MM.1S (cell line): Measurements from ENCODE around the gene CRTAC1.

Source experiments
- CTCF ChIP-seq: fragments of 300-600 bp; sonication (generic); IDR thresholded peaks from 2 replicates; pipeline ENCODE4 v1.5.1; 2016; ENCODE audit warnings: antibody characterized with exemption, low read length, mixed read lengths
- EZH2 ChIP-seq: fragments of 300-600 bp; sonication (generic); optimal IDR thresholded peaks from 2 replicates; pipeline ENCODE3; 2017; ENCODE audit warnings: low read depth, mild to moderate bottlenecking, antibody characterized with exemption, low read length, mixed read lengths
- EZH2phosphoT487 ChIP-seq: fragments of 300-600 bp; sonication (generic); IDR thresholded peaks from 2 replicates; pipeline ENCODE4 v1.6.1; 2018; ENCODE audit warnings: antibody characterized with exemption, low read length

DNA sequence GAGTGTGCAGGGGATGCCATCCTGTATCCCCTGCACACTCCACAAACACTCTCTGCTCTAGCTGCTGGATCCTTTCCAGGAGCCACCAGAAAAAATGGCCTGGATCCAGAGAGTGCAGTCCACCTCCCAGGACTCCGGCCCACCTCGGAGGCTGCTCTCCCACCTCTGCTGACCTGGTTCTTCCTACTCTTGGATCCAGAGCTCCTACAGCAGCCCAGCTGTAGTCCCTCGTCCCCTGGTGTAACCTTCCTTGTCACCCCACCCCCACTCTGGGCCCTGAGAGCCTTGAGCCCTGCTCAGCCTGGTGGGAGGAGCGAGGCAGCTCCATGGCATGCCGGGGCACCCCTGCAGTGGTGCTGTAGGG is 126.4 kb downstream of the CRTAC1 start:
- no peak for TF ChIP-seq CTCF
- TF ChIP-seq EZH2: no peak
- TF ChIP-seq EZH2phosphoT487: no peak
